ENCODE measurements around the gene SLC10A6. TPM values are rescaled to one million over a fixed set of nuclear protein-coding genes. Genes with fewer than 3 reads are reported as not detected.
A peak's percentile ranks its signal among the peaks of the same experiment; 100 is the strongest.
"Not testable (repeated sequence)": the region's sequence is repeated elsewhere in the genome, so short reads cannot be mapped to it uniquely, and the experiment has no call there.

Gene SLC10A6
- 1 to 10 TPM; 2.8 to 3.6 TPM for total RNA-seq
- long read RNA-seq, donor 1 = 0 reads
- long read RNA-seq, donor 2 = 0 reads

- intact Hi-C loops (cut with DNase I) = no loop called here
- no peak for DNase-seq (ENCODE audit: low spot score)
Observed at GRCh38 chr4:86848732-86849619, at the start of gene SLC10A6. Gene SLC10A6 (minus strand): TSS chr4:86849384. CDS start chr4:86849115, 269 bp downstream.

- intact Hi-C loops (cut with DNase I) = loop anchor here in 1 of 2 donors (5.0 kb wide), 1 partner anchor 396 kb away; no protein-coding TSS in a partner anchor
- DNase-seq (ENCODE audit: low spot score) = no peak
Observed at GRCh38 chr4:86898562-86898961, 49.4 kb upstream of the SLC10A6 start.

- intact Hi-C loops (cut with DNase I) = loop anchor here in 1 of 2 donors (5.0 kb wide), 1 partner anchor 394 kb away; no protein-coding TSS in a partner anchor
- no peak for DNase-seq (ENCODE audit: low spot score)
Observed at GRCh38 chr4:86896596-86896995, 47.4 kb upstream of the SLC10A6 start.

- intact Hi-C loops (cut with DNase I) = loop anchor here in 1 of 2 donors (5.0 kb wide), 1 partner anchor 394 kb away; no protein-coding TSS in a partner anchor
- DNase-seq (ENCODE audit: low spot score) = no peak
Observed at GRCh38 chr4:86895692-86896488, 46.7 kb upstream of the SLC10A6 start.

GRCh38 chr4:86894455-86894854, 45.3 kb upstream of the SLC10A6 start:
- intact Hi-C loops (cut with DNase I) = loop anchor here in 1 of 2 donors (5.0 kb wide), 1 partner anchor 397 kb away; no protein-coding TSS in a partner anchor
- no peak for DNase-seq (ENCODE audit: low spot score)

- DNase-seq (ENCODE audit: low spot score) = no peak
- intact Hi-C loops (cut with DNase I) = loop anchor here in 1 of 2 donors (5.0 kb wide), 1 partner anchor 396 kb away; no protein-coding TSS in a partner anchor
Observed at GRCh38 chr4:86893136-86893535, 44.0 kb upstream of the SLC10A6 start.

- intact Hi-C loops (cut with DNase I) = loop anchor here in 1 of 2 donors (5.0 kb wide), 1 partner anchor 395 kb away; no protein-coding TSS in a partner anchor
- no peak for DNase-seq (ENCODE audit: low spot score)
Observed at GRCh38 chr4:86892636-86892960, 43.4 kb upstream of the SLC10A6 start.

GRCh38 chr4:86891762-86892635, 42.8 kb upstream of the SLC10A6 start, which contains the start of gene C4orf36:
Gene C4orf36 (minus strand): TSS chr4:86892422. CDS start chr4:86891520, 902 bp downstream.
- DNase-seq (ENCODE audit: low spot score) = peak; percentile 87
- intact Hi-C loops (cut with DNase I) = loop anchor here in 1 of 2 donors (5.0 kb wide), 1 partner anchor 395 kb away; no protein-coding TSS in a partner anchor

- intact Hi-C loops (cut with DNase I) = loop anchor here (1.0 to 5.0 kb wide), 2 partner anchors 45 to 393 kb away; no protein-coding TSS in a partner anchor
- DNase-seq (ENCODE audit: low spot score) = no peak
Observed at GRCh38 chr4:86890790-86891189, 41.6 kb upstream of the SLC10A6 start.

GRCh38 chr4:86879641-86880040, 30.5 kb upstream of the SLC10A6 start:
- intact Hi-C loops (cut with DNase I) = no loop called here
- DNase-seq (ENCODE audit: low spot score) = no peak

GRCh38 chr4:86878640-86879039, 29.5 kb upstream of the SLC10A6 start:
- no peak for DNase-seq (ENCODE audit: low spot score)
- intact Hi-C loops (cut with DNase I) = no loop called here

GRCh38 chr4:86876894-86877685, 27.9 kb upstream of the SLC10A6 start:
- DNase-seq (ENCODE audit: low spot score) = no peak

GRCh38 chr4:86875436-86875835, 26.3 kb upstream of the SLC10A6 start:
- DNase-seq (ENCODE audit: low spot score); intact Hi-C loops (cut with DNase I): not testable (repeated sequence)

More at GRCh38 chr4:86876894-86877685, 27.9 kb upstream of the SLC10A6 start:
- intact Hi-C loops (cut with DNase I) = no loop called here

GRCh38 chr4:86872135-86872534, 23.0 kb upstream of the SLC10A6 start:
- DNase-seq (ENCODE audit: low spot score) = no peak
- intact Hi-C loops (cut with DNase I) = no loop called here

- intact Hi-C loops (cut with DNase I) = no loop called here
- no peak for DNase-seq (ENCODE audit: low spot score)
Observed at GRCh38 chr4:86870442-86871069, 21.4 kb upstream of the SLC10A6 start.

GRCh38 chr4:86857341-86858052, 8.3 kb upstream of the SLC10A6 start:
- intact Hi-C loops (cut with DNase I) = no loop called here
- no peak for DNase-seq (ENCODE audit: low spot score)

GRCh38 chr4:86856896-86857295, 7.7 kb upstream of the SLC10A6 start:
- DNase-seq (ENCODE audit: low spot score) = no peak
- intact Hi-C loops (cut with DNase I) = no loop called here
